HUES6 (cell line): ENCODE results near the gene B9D1.

Experiments
- H3K27ac ChIP-seq: 2 replicates; pipeline ENCODE4 v1.7.0; 2013; ENCODE audit warnings: low read depth, mild to moderate bottlenecking, low read length, inconsistent platforms
- H3K27me3 ChIP-seq: 2 replicates; pipeline ENCODE4 v1.6.1; 2013; ENCODE audit warnings: low read length; ENCODE audit not compliant: control insufficient read depth, insufficient read depth
- H3K36me3 ChIP-seq: 2 replicates; pipeline ENCODE4 v1.6.1; 2013; ENCODE audit warnings: low read length; ENCODE audit not compliant: control insufficient read depth, insufficient read depth
- H3K4me1 ChIP-seq: 2 replicates; pipeline ENCODE4 v1.6.1; 2013; ENCODE audit warnings: low read length; ENCODE audit not compliant: control insufficient read depth, insufficient read depth
- H3K4me3 ChIP-seq: 2 replicates; pipeline ENCODE4 v1.5.1; 2013; ENCODE audit warnings: low read depth, low read length
- H3K9ac ChIP-seq: one replicate; pipeline ENCODE4 v1.6.1; 2013; ENCODE audit warnings: mild to moderate bottlenecking, low read length
- H3K9me3 ChIP-seq: 2 replicates; pipeline ENCODE4 v1.6.1; 2013; ENCODE audit warnings: low read depth, low read length; ENCODE audit not compliant: control insufficient read depth, insufficient read depth

The B9D1 gene

GRCh38 chr17:19387921-19388521, 25.5 kb upstream of the B9D1 start:
- Histone ChIP-seq H3K9ac (no peak overlapping the region), H3K27me3 (no peaks in the 10 kb centered on the region), H3K4me1 (peaks cover 52% of the 10 kb centered on the region), H3K4me3 (no peak overlapping the region), H3K27ac (peak overlapping the region; percentile 72), H3K36me3 (peaks cover 30% of the 10 kb centered on the region), H3K9me3 (no peaks in the 10 kb centered on the region)

- Histone ChIP-seq H3K4me3 (peak within 1 kb of the TSS; percentile 23; the same call in 1 of the 2 replicates), H3K36me3 (peaks cover 38% of the 10 kb centered on the region), H3K27me3 (no peaks in the 10 kb centered on the region), H3K9ac (peak within 1 kb of the TSS; percentile 47), H3K27ac (peak within 1 kb of the TSS; percentile 72), H3K4me1 (peaks cover 49% of the 10 kb centered on the region), H3K9me3 (no peaks in the 10 kb centered on the region)
Measured at GRCh38 chr17:19386974-19387920, 24.7 kb upstream of the B9D1 start, which contains the start of gene MFAP4. Gene MFAP4 (minus strand): TSS chr17:19387190. CDS start chr17:19387155, 35 bp downstream.

- H3K9ac ChIP-seq, result peak overlapping the region; percentile 47
- peaks cover 40% of the 10 kb centered on the region for H3K4me1 ChIP-seq
- H3K27me3 ChIP-seq, result no peaks in the 10 kb centered on the region
- H3K36me3 ChIP-seq, result peaks cover 44% of the 10 kb centered on the region
- peak overlapping the region; percentile 23; the same call in 1 of the 2 replicates for H3K4me3 ChIP-seq
- H3K9me3 ChIP-seq, result no peaks in the 10 kb centered on the region
- no peak overlapping the region for H3K27ac ChIP-seq
Measured at GRCh38 chr17:19386051-19386929, 23.8 kb upstream of the B9D1 start.

GRCh38 chr17:19385521-19385983, 23.0 kb upstream of the B9D1 start:
- peaks cover 51% of the 10 kb centered on the region for H3K36me3 ChIP-seq
- H3K9me3 ChIP-seq, result no peaks in the 10 kb centered on the region
- H3K9ac ChIP-seq, result no peak overlapping the region
- no peak overlapping the region for H3K4me3 ChIP-seq
- peaks cover 33% of the 10 kb centered on the region for H3K4me1 ChIP-seq
- H3K27ac ChIP-seq, result no peak overlapping the region
- no peaks in the 10 kb centered on the region for H3K27me3 ChIP-seq

GRCh38 chr17:19384723-19385391, 22.3 kb upstream of the B9D1 start:
- no peaks in the 10 kb centered on the region for H3K27me3 ChIP-seq
- no peak overlapping the region for H3K9ac ChIP-seq
- H3K9me3 ChIP-seq, result no peaks in the 10 kb centered on the region
- no peak overlapping the region for H3K4me3 ChIP-seq
- peaks cover 31% of the 10 kb centered on the region for H3K4me1 ChIP-seq
- H3K27ac ChIP-seq, result no peak overlapping the region
- H3K36me3 ChIP-seq, result peaks cover 58% of the 10 kb centered on the region

GRCh38 chr17:19383681-19384470, 21.4 kb upstream of the B9D1 start:
- no peak overlapping the region for H3K9ac ChIP-seq
- H3K27ac ChIP-seq, result no peak overlapping the region
- no peaks in the 10 kb centered on the region for H3K9me3 ChIP-seq
- peaks cover 64% of the 10 kb centered on the region for H3K36me3 ChIP-seq
- H3K4me1 ChIP-seq, result peaks cover 37% of the 10 kb centered on the region
- no peaks in the 10 kb centered on the region for H3K27me3 ChIP-seq
- H3K4me3 ChIP-seq, result no peak overlapping the region

GRCh38 chr17:19382531-19383444, 20.3 kb upstream of the B9D1 start:
- Histone ChIP-seq H3K27me3 (no peaks in the 10 kb centered on the region), H3K36me3 (peaks cover 64% of the 10 kb centered on the region)

GRCh38 chr17:19381741-19382444, 19.4 kb upstream of the B9D1 start:
- Histone ChIP-seq H3K9me3 (no peaks in the 10 kb centered on the region), H3K27ac (no peak overlapping the region), H3K9ac (no peak overlapping the region), H3K36me3 (peaks cover 64% of the 10 kb centered on the region), H3K4me1 (peaks cover 28% of the 10 kb centered on the region), H3K27me3 (no peaks in the 10 kb centered on the region), H3K4me3 (no peak overlapping the region)

More at GRCh38 chr17:19382531-19383444, 20.3 kb upstream of the B9D1 start:
- H3K4me3 ChIP-seq, result no peak overlapping the region
- H3K27ac ChIP-seq, result no peak overlapping the region
- no peak overlapping the region for H3K9ac ChIP-seq
- H3K9me3 ChIP-seq, result no peaks in the 10 kb centered on the region
- peaks cover 33% of the 10 kb centered on the region for H3K4me1 ChIP-seq

GRCh38 chr17:19381361-19381740, 18.8 kb upstream of the B9D1 start:
- no peak overlapping the region for H3K9ac ChIP-seq
- H3K4me3 ChIP-seq, result no peak overlapping the region
- H3K27ac ChIP-seq, result no peak overlapping the region
- H3K27me3 ChIP-seq, result no peaks in the 10 kb centered on the region
- H3K4me1 ChIP-seq, result peaks cover 23% of the 10 kb centered on the region
- peaks cover 64% of the 10 kb centered on the region for H3K36me3 ChIP-seq
- no peaks in the 10 kb centered on the region for H3K9me3 ChIP-seq
